Tibial nerve (tissue), 4 donors: ENCODE results near the gene CDK6. TPM values are rescaled to one million over a fixed set of nuclear protein-coding genes. Genes with fewer than 3 reads are reported as not detected.

Experiments used
- DNase-seq, 2 donors: peaks; one replicate each; pipeline ENCODE4 v3.0.0-alpha.2; 2019; ENCODE audit warnings: low spot score in 2 of 2
- H3K27ac ChIP-seq, 4 donors: fragments of 200-600 bp; sonication (generic) in 3 of 4; one replicate each; pipeline ENCODE4 v1.5.1; 2017 to 2019; ENCODE audit warnings: mild to moderate bottlenecking in 1 of 4
- H3K27me3 ChIP-seq, 2 donors: fragments of 200-600 bp; sonication (generic) in 1 of 2; one replicate each; pipeline versions ENCODE4 v1.5.1 to v1.6.0; 2017 to 2019
- H3K36me3 ChIP-seq, 3 donors: fragments of 200-600 bp; sonication (generic); one replicate each; pipeline ENCODE4 v1.5.1; 2018 to 2019
- H3K4me1 ChIP-seq, 4 donors: fragments of 200-600 bp; sonication (generic) in 3 of 4; one replicate each; pipeline ENCODE4 v1.5.1; 2017 to 2019
- H3K4me3 ChIP-seq, 4 donors: fragments of 200-600 bp; sonication (generic) in 3 of 4; one replicate each; pipeline ENCODE4 v1.5.1; 2017 to 2019; ENCODE audit warnings: mild to moderate bottlenecking in 1 of 4, moderate library complexity in 1 of 4
- H3K9me3 ChIP-seq, 4 donors: fragments of 200-600 bp; sonication (generic) in 3 of 4; one replicate each; pipeline ENCODE4 v1.5.1; 2017 to 2019
- CTCF ChIP-seq, 5 experiments: fragments of 200-600 bp in 3 of 5; fragments of 450-650 bp in 2 of 5; sonication (generic) in 3 of 5; IDR thresholded peaks; one replicate each; pipeline ENCODE4 v1.5.1; 2016 to 2019; ENCODE audit warnings: antibody characterized with exemption in 5 of 5, mild to moderate bottlenecking in 3 of 5, moderate library complexity in 2 of 5
- EP300 ChIP-seq, 2 donors: sonication (generic); formaldehyde crosslinking; IDR thresholded peaks; one replicate each; pipeline ENCODE4 v1.6.1; 2017; ENCODE audit warnings: antibody characterized with exemption in 2 of 2, mild to moderate bottlenecking in 1 of 2
- POLR2A ChIP-seq, 2 donors: fragments of 450-650 bp; IDR thresholded peaks; one replicate each; pipeline ENCODE4 v1.6.1; 2017; ENCODE audit warnings: antibody characterized with exemption in 2 of 2, mild to moderate bottlenecking in 2 of 2, moderate library complexity in 2 of 2
- WGBS, 2 donors: methylation state at CpG; one replicate each; pipeline ENCODE4 v1.1.5; 2018; 5-methylcytosine and 5-hydroxymethylcytosine counted together
- total RNA-seq, 4 donors: library from RNA; depleted of rRNA; stranded (reverse); fragments of >200 nt; gene quantifications; one replicate each; pipeline ENCODE4 v1.1.0, GENCODE V29; 2016

The CDK6 gene
- total RNA-seq, 4 donors from 2014 or later, result 14.4 to 45.4 (median 26.6) TPM

- DNase-seq, result no peak
- H3K27me3 ChIP-seq, result no peaks in the 10 kb centered on the region
- no peak overlapping the region for H3K4me3 ChIP-seq
- H3K9me3 ChIP-seq, result no peaks in the 10 kb centered on the region
- TF ChIP-seq CTCF (IDR thresholded peaks at IDR 0.05), result no peak
- no peak for TF ChIP-seq POLR2A (IDR thresholded peaks at IDR 0.05)
- TF ChIP-seq EP300 (IDR thresholded peaks at IDR 0.05), result no peak
- no peaks in the 10 kb centered on the region for H3K4me1 ChIP-seq
- H3K27ac ChIP-seq, result no peak overlapping the region
- H3K36me3 ChIP-seq, result peaks cover 0 to 14% (median 0%) of the 10 kb centered on the region in 3 donors
- WGBS, 2 donors, result 90 to 95% methylated on average over 4 of the region's 4 CpGs
These were observed 177.7 kb downstream of the CDK6 start for GRCh38 chr7:92658671-92659070.

- Histone ChIP-seq H3K27me3 (no peaks in the 10 kb centered on the region), H3K36me3 (peaks cover 0 to 14% (median 0%) of the 10 kb centered on the region in 3 donors), H3K9me3 (no peaks in the 10 kb centered on the region), H3K27ac (no peak overlapping the region), H3K4me3 (no peak overlapping the region), H3K4me1 (no peaks in the 10 kb centered on the region)
- WGBS, 2 donors, result 84 to 92% methylated on average over 1 of the region's 1 CpG
- no peak for DNase-seq
- TF ChIP-seq EP300 (IDR thresholded peaks at IDR 0.05) (no peak), POLR2A (IDR thresholded peaks at IDR 0.05) (no peak), CTCF (IDR thresholded peaks at IDR 0.05) (no peak)
These were observed 179.0 kb downstream of the CDK6 start for GRCh38 chr7:92657391-92657790.

- Histone ChIP-seq H3K36me3 (peaks cover 0 to 14% (median 0%) of the 10 kb centered on the region in 3 donors), H3K4me1 (no peaks in the 10 kb centered on the region), H3K4me3 (no peak overlapping the region), H3K27me3 (no peaks in the 10 kb centered on the region), H3K9me3 (no peaks in the 10 kb centered on the region), H3K27ac (no peak overlapping the region)
- TF ChIP-seq EP300 (IDR thresholded peaks at IDR 0.05), result no peak
- WGBS, 2 donors, result 91 to 96% methylated on average over 4 of the region's 4 CpGs
- DNase-seq, result no peak
These were observed 180.3 kb downstream of the CDK6 start for GRCh38 chr7:92656121-92656520.

- Histone ChIP-seq H3K4me3 (no peak overlapping the region), H3K9me3 (no peaks in the 10 kb centered on the region), H3K4me1 (no peaks in the 10 kb centered on the region), H3K27ac (no peak overlapping the region), H3K27me3 (no peaks in the 10 kb centered on the region), H3K36me3 (peaks cover 0 to 7% (median 0%) of the 10 kb centered on the region in 3 donors)
- no peak for DNase-seq
- TF ChIP-seq CTCF (IDR thresholded peaks at IDR 0.05), result no peak
- no peak for TF ChIP-seq POLR2A (IDR thresholded peaks at IDR 0.05)
- no peak for TF ChIP-seq EP300 (IDR thresholded peaks at IDR 0.05)
- 85 to 91% methylated on average over 1 of the region's 1 CpG for WGBS, 2 donors
These were observed 181.0 kb downstream of the CDK6 start for GRCh38 chr7:92655346-92655884.

- no peak overlapping the region for H3K27ac ChIP-seq
- no peak for DNase-seq
- no peaks in the 10 kb centered on the region for H3K36me3 ChIP-seq
- no peaks in the 10 kb centered on the region for H3K27me3 ChIP-seq
- 85 to 95% methylated on average over 4 of the region's 4 CpGs for WGBS, 2 donors
- H3K4me1 ChIP-seq, result no peaks in the 10 kb centered on the region
- H3K9me3 ChIP-seq, result no peaks in the 10 kb centered on the region
- TF ChIP-seq POLR2A (IDR thresholded peaks at IDR 0.05) (no peak), CTCF (IDR thresholded peaks at IDR 0.05) (no peak), EP300 (IDR thresholded peaks at IDR 0.05) (no peak)
- H3K4me3 ChIP-seq, result no peak overlapping the region
These were observed 183.2 kb downstream of the CDK6 start for GRCh38 chr7:92653136-92653535.

- Histone ChIP-seq H3K4me3 (no peak overlapping the region), H3K9me3 (no peaks in the 10 kb centered on the region), H3K27ac (no peak overlapping the region), H3K27me3 (no peaks in the 10 kb centered on the region), H3K36me3 (no peaks in the 10 kb centered on the region), H3K4me1 (no peaks in the 10 kb centered on the region)
- WGBS, 2 donors, result 41 to 68% methylated on average over 2 of the region's 2 CpGs
- TF ChIP-seq EP300 (IDR thresholded peaks at IDR 0.05) (no peak), CTCF (IDR thresholded peaks at IDR 0.05) (no peak), POLR2A (IDR thresholded peaks at IDR 0.05) (no peak)
- no peak for DNase-seq
These were observed 183.8 kb downstream of the CDK6 start for GRCh38 chr7:92652536-92652935.
